HepG2 (cell line): ENCODE measurements around the gene SQOR. TPM values are rescaled to one million over a fixed set of nuclear protein-coding genes. Genes with fewer than 3 reads are reported as not detected.

Experiments
- ATAC-seq: fragments of 200-7000 bp; cut with Tn5 transposase; 3 replicates; pipeline ENCODE4 v1.9.1; 2020; ENCODE audit warnings: mild to moderate bottlenecking, moderate library complexity
- BruUV-seq: library from RNA; stranded (reverse); fragments of 400-500 nt; replicated peaks from 2 replicates; lab custom pipeline; 2021; lab: Mats Ljungman, UMichigan
- CTCF ChIA-PET: fragments of 300-600 bp; formaldehyde crosslinking; extraction: SDS; loops from one replicate; lab custom pipeline; 2021; ENCODE audit warnings: low total read pairs, inconsistent platforms, low intra/inter-chr PET ratio; lab: Yijun Ruan, JAX
- POLR2A ChIA-PET: fragments of 350-600 bp; sonication (Branson Sonifier 250); formaldehyde crosslinking; loops from one replicate; lab custom pipeline; 2020; ENCODE audit warnings: antibody characterized with exemption, inconsistent platforms; lab: Yijun Ruan, JAX
- DNase-seq: peaks from one replicate; pipeline ENCODE4 v3.0.0-alpha.2; 2015; ENCODE audit warnings: low spot score
- FAIRE-seq: peaks from 3 replicates; lab custom pipeline; 2011; peaks lifted over from hg19 to GRCh38; lab: Jason Lieb, UNC
- H2AFZ ChIP-seq: one replicate; pipeline ENCODE4 v1.6.1; 2011; ENCODE audit warnings: low read length, inconsistent platforms
- H3K27ac ChIP-seq: fragments of 300-600 bp; 3 replicates; pipeline ENCODE4 v1.8.0; 2011; ENCODE audit warnings: mixed run types, mild to moderate bottlenecking, mixed read lengths, low read length, inconsistent platforms; ENCODE audit not compliant: insufficient read depth; ENCODE audit errors: extremely low read length
- H3K27me3 ChIP-seq, 2 experiments: fragments of 200-600 bp in 1 of 2; 2 replicates in 1 of 2; 3 replicates in 1 of 2; pipeline versions ENCODE4 v1.6.0 to v1.8.0; 2011; ENCODE audit warnings: low read length in 2 of 2, mild to moderate bottlenecking in 2 of 2, moderate library complexity in 2 of 2, inconsistent platforms in 1 of 2; ENCODE audit not compliant: insufficient read depth in 2 of 2, control insufficient read depth in 1 of 2
- H3K36me3 ChIP-seq, 2 experiments: fragments of 200-600 bp in 1 of 2; replicated peaks in 1 of 2; 2 replicates in 1 of 2; 3 replicates in 1 of 2; pipeline versions ENCODE4 v1.5.1 to v1.8.0; 2011; ENCODE audit warnings: low read length in 2 of 2, inconsistent platforms in 1 of 2; ENCODE audit not compliant: insufficient read depth in 2 of 2, control insufficient read depth in 1 of 2
- H3K4me1 ChIP-seq: 2 replicates; pipeline ENCODE4 v1.5.1; 2012; ENCODE audit warnings: low read length, inconsistent platforms; ENCODE audit not compliant: insufficient read depth
- H3K4me2 ChIP-seq: 2 replicates; pipeline ENCODE4 v1.6.0; 2011; ENCODE audit warnings: low read depth, low read length, inconsistent platforms
- H3K4me3 ChIP-seq, 3 experiments: fragments of 200-600 bp in 1 of 3; sonication (generic), shearing (Covaris generic) in 1 of 3; replicated peaks in 1 of 3; 2 replicates each; pipeline ENCODE4 v1.5.1; 2011 to 2016; ENCODE audit warnings: low read length in 3 of 3, inconsistent platforms in 2 of 3, low read depth in 2 of 3, mild to moderate bottlenecking in 2 of 3, control low read depth in 1 of 3, mixed read lengths in 1 of 3; ENCODE audit not compliant: insufficient read depth in 1 of 3
- H3K79me2 ChIP-seq: one replicate; pipeline ENCODE4 v1.6.1; 2011; ENCODE audit warnings: low read length, inconsistent platforms; ENCODE audit not compliant: insufficient read depth
- H3K9ac ChIP-seq: 2 replicates; pipeline ENCODE4 v1.6.0; 2011; ENCODE audit warnings: mild to moderate bottlenecking, low read depth, low read length, inconsistent platforms; ENCODE audit not compliant: insufficient read depth
- H3K9me3 ChIP-seq: 2 replicates; pipeline ENCODE4 v1.5.1; 2012; ENCODE audit warnings: mild to moderate bottlenecking, low read length
- H4K20me1 ChIP-seq: 2 replicates; pipeline ENCODE4 v1.6.0; 2011; ENCODE audit warnings: inconsistent platforms, mild to moderate bottlenecking, low read length, moderate library complexity; ENCODE audit not compliant: insufficient read depth
- GABPB1 ChIP-seq: IDR thresholded peaks from 2 replicates; pipeline ENCODE4 v1.6.1; 2016; ENCODE audit warnings: mild to moderate bottlenecking, missing genetic modification reagents, moderate library complexity, missing compliant biosample characterization
- HIVEP1 ChIP-seq: sonication (generic); formaldehyde crosslinking; IDR thresholded peaks from 2 replicates; pipeline ENCODE4 v1.4.0; 2020; ENCODE audit warnings: mild to moderate bottlenecking, missing genetic modification reagents
- KMT2B ChIP-seq: IDR thresholded peaks from 2 replicates; pipeline ENCODE4 v1.6.1; 2016; ENCODE audit warnings: missing genetic modification reagents, missing compliant biosample characterization
- NONO ChIP-seq, 2 experiments: fragments of 450-650 bp in 1 of 2; sonication (generic) in 1 of 2; formaldehyde crosslinking in 1 of 2; IDR thresholded peaks in 1 of 2; conservative IDR thresholded peaks in 1 of 2; 2 replicates each; pipeline versions ENCODE4 v1.6.1 to v1.8.0; 2017 to 2022; ENCODE audit warnings: mild to moderate bottlenecking in 1 of 2, missing genetic modification reagents in 1 of 2, moderate library complexity in 1 of 2
- RFX3 ChIP-seq: IDR thresholded peaks from 2 replicates; pipeline ENCODE4 v1.6.1; 2016; ENCODE audit warnings: missing biosample characterization, missing genetic modification reagents
- SAFB2 ChIP-seq: sonication (generic); formaldehyde crosslinking; IDR thresholded peaks from 2 replicates; pipeline ENCODE4 v1.5.1; 2020; ENCODE audit warnings: missing genetic modification reagents, low read depth, mild to moderate bottlenecking, borderline replicate concordance
- ZNF10 ChIP-seq: sonication (generic); formaldehyde crosslinking; IDR thresholded peaks from 2 replicates; pipeline ENCODE4 v1.4.0; 2020; ENCODE audit warnings: mild to moderate bottlenecking, low read depth, missing genetic modification reagents, borderline replicate concordance
- ZNF224 ChIP-seq: sonication (generic); formaldehyde crosslinking; IDR thresholded peaks from 2 replicates; pipeline ENCODE4 v1.5.0; 2020; ENCODE audit warnings: mild to moderate bottlenecking, missing genetic modification reagents
- ZNF460 ChIP-seq: sonication (generic); formaldehyde crosslinking; IDR thresholded peaks from 2 replicates; pipeline ENCODE4 v1.5.1; 2020; ENCODE audit warnings: missing genetic modification reagents, mild to moderate bottlenecking, borderline replicate concordance
- ZNF546 ChIP-seq: sonication (generic); formaldehyde crosslinking; conservative IDR thresholded peaks from 2 replicates; pipeline ENCODE4 v1.8.1; 2023; ENCODE audit warnings: mild to moderate bottlenecking, missing genetic modification reagents
- ZNF839 ChIP-seq: sonication (generic); formaldehyde crosslinking; IDR thresholded peaks from 2 replicates; pipeline ENCODE4 v1.4.0; 2020; ENCODE audit warnings: missing genetic modification reagents, mild to moderate bottlenecking, borderline replicate concordance
- WGBS: methylation state at CpG from one replicate; pipeline ENCODE4 v1.1.6; 2017; ENCODE audit warnings: low lambda C conversion rate; 5-methylcytosine and 5-hydroxymethylcytosine counted together
- in situ Hi-C: cut with HindIII; loops from 2 replicates; pipeline ENCODE4 v1.10.0; 2017; ENCODE audit warnings: low pct_unique_long_range_greater_than_20kb; ENCODE audit not compliant: extremely low pct_ligation_motif_present
- intact Hi-C: fragments of 100-400 bp; cut with micrococcal nuclease; formaldehyde crosslinking; loops from one replicate; pipeline ENCODE4 v1.10.0; 2022; ENCODE audit not compliant: unreplicated experiment
- polyA plus RNA-seq, 8 experiments: library from polyadenylated mRNA; depleted of rRNA in 3 of 8; stranded (reverse) in 7 of 8; unstranded in 1 of 8; fragments of >200 nt; fragmentation: Illumina TruSeq in 4 of 8; extraction: Trizol in 4 of 8; gene quantifications; 2 replicates each; pipeline versions ENCODE4 v1.2.1 to v1.2.3, GENCODE V29; 2011 to 2016; ENCODE audit warnings: low read depth in 4 of 8, missing spikeins in 1 of 8, mixed read lengths in 1 of 8; ENCODE audit not compliant: insufficient read depth in 1 of 8
- total RNA-seq, 5 experiments: library from RNA; depleted of rRNA; stranded (reverse); fragments of >200 nt; fragmentation: Illumina TruSeq; extraction: Trizol; gene quantifications; 2 replicates each; pipeline ENCODE4 v1.2.3, GENCODE V29; 2016; ENCODE audit warnings: low read depth in 1 of 5
- TF ChIP-seq, protein P1 (sequence below): sonication (generic); formaldehyde crosslinking; IDR thresholded peaks from 2 replicates; pipeline ENCODE4 v1.5.0; 2020; ENCODE audit warnings: missing genetic modification reagents, mild to moderate bottlenecking, borderline replicate concordance
- TF ChIP-seq, protein P2 (sequence below): sonication (generic); formaldehyde crosslinking; IDR thresholded peaks from 2 replicates; pipeline ENCODE4 v1.4.0; 2020; ENCODE audit warnings: mild to moderate bottlenecking, missing genetic modification reagents
- TF ChIP-seq, protein P3 (sequence below): IDR thresholded peaks from 2 replicates; pipeline ENCODE4 v1.6.1; 2016; ENCODE audit warnings: low read depth, control low read depth

SQOR gene
- total and polyA plus RNA-seq, 2 of the 13 experiments (the other 11 are each of a cell fraction or from before 2014, with no cell fraction given), result 19.3 to 19.4 TPM

DNA sequence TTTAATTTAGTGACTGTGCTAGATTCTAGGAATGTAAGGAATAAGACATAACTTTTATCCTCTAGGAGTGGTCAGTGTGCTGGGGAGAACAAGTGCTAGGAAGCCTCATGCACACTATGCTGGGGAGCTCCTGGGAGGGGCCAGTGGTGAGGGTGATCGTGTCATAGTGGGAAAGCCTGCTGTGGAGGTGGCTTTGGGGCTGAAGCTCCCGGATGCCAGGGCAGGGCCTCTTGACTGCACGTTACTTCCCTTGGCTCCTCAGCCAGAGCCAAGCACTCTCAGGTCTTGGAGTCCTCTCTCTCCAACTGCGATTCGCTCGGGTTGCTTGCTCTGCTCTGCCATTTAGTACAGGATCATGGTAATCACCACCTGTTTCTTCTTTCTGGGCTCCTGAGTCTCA, 33.6 kb downstream of the SQOR start:
- H3K36me3 ChIP-seq, result no peaks in the 10 kb centered on the region
- DNase-seq (no peak), FAIRE-seq (no peak), ATAC-seq (no peak)
- no peaks in the 10 kb centered on the region for H4K20me1 ChIP-seq
- H3K4me3 ChIP-seq, result no peak overlapping the region
- no peaks in the 10 kb centered on the region for H3K4me1 ChIP-seq
- H3K27ac ChIP-seq, result no peak overlapping the region
- H3K27me3 ChIP-seq, result no peaks in the 10 kb centered on the region; a peak in 1 of 5 replicates
- no TSS peak for BruUV-seq
- ChIA-PET POLR2A (no interaction called here), CTCF (no interaction called here)
- intact Hi-C loops, result no loop called here
- 96% methylated on average over 4 of the region's 6 CpGs for WGBS
- H3K4me2 ChIP-seq, result no peak overlapping the region
- no peak overlapping the region for H3K9ac ChIP-seq
- H3K79me2 ChIP-seq, result no peaks in the 10 kb centered on the region
- H3K9me3 ChIP-seq, result no peaks in the 10 kb centered on the region
- no peak overlapping the region for H2AFZ ChIP-seq
- in situ Hi-C loops, result no loop called here
- TF ChIP-seq ZNF460 (CRISPR knock-in tag), result no peak
- no peak for TF ChIP-seq GABPB1 (CRISPR knock-in tag)
- TF ChIP-seq SAFB2, result no peak
- no peak for TF ChIP-seq ZNF10 (CRISPR knock-in tag)
- TF ChIP-seq, protein P1, sequence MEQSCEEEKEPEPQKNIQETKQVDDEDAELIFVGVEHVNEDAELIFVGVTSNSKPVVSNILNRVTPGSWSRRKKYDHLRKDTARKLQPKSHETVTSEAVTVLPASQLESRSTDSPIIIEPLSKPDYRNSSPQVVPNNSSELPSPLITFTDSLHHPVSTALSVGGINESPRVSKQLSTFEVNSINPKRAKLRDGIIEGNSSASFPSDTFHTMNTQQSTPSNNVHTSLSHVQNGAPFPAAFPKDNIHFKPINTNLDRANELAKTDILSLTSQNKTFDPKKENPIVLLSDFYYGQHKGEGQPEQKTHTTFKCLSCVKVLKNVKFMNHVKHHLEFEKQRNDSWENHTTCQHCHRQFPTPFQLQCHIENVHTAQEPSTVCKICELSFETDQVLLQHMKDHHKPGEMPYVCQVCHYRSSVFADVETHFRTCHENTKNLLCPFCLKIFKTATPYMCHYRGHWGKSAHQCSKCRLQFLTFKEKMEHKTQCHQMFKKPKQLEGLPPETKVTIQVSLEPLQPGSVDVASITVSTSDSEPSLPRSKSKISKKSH, result no peak
- no peak for TF ChIP-seq RFX3
- TF ChIP-seq ZNF839, result no peak
- TF ChIP-seq NONO (IDR thresholded peaks at IDR 0.05), result no peak
- no peak for TF ChIP-seq NONO (CRISPR knock-in tag; conservative IDR thresholded peaks at IDR 0.05)
- TF ChIP-seq, protein P2, sequence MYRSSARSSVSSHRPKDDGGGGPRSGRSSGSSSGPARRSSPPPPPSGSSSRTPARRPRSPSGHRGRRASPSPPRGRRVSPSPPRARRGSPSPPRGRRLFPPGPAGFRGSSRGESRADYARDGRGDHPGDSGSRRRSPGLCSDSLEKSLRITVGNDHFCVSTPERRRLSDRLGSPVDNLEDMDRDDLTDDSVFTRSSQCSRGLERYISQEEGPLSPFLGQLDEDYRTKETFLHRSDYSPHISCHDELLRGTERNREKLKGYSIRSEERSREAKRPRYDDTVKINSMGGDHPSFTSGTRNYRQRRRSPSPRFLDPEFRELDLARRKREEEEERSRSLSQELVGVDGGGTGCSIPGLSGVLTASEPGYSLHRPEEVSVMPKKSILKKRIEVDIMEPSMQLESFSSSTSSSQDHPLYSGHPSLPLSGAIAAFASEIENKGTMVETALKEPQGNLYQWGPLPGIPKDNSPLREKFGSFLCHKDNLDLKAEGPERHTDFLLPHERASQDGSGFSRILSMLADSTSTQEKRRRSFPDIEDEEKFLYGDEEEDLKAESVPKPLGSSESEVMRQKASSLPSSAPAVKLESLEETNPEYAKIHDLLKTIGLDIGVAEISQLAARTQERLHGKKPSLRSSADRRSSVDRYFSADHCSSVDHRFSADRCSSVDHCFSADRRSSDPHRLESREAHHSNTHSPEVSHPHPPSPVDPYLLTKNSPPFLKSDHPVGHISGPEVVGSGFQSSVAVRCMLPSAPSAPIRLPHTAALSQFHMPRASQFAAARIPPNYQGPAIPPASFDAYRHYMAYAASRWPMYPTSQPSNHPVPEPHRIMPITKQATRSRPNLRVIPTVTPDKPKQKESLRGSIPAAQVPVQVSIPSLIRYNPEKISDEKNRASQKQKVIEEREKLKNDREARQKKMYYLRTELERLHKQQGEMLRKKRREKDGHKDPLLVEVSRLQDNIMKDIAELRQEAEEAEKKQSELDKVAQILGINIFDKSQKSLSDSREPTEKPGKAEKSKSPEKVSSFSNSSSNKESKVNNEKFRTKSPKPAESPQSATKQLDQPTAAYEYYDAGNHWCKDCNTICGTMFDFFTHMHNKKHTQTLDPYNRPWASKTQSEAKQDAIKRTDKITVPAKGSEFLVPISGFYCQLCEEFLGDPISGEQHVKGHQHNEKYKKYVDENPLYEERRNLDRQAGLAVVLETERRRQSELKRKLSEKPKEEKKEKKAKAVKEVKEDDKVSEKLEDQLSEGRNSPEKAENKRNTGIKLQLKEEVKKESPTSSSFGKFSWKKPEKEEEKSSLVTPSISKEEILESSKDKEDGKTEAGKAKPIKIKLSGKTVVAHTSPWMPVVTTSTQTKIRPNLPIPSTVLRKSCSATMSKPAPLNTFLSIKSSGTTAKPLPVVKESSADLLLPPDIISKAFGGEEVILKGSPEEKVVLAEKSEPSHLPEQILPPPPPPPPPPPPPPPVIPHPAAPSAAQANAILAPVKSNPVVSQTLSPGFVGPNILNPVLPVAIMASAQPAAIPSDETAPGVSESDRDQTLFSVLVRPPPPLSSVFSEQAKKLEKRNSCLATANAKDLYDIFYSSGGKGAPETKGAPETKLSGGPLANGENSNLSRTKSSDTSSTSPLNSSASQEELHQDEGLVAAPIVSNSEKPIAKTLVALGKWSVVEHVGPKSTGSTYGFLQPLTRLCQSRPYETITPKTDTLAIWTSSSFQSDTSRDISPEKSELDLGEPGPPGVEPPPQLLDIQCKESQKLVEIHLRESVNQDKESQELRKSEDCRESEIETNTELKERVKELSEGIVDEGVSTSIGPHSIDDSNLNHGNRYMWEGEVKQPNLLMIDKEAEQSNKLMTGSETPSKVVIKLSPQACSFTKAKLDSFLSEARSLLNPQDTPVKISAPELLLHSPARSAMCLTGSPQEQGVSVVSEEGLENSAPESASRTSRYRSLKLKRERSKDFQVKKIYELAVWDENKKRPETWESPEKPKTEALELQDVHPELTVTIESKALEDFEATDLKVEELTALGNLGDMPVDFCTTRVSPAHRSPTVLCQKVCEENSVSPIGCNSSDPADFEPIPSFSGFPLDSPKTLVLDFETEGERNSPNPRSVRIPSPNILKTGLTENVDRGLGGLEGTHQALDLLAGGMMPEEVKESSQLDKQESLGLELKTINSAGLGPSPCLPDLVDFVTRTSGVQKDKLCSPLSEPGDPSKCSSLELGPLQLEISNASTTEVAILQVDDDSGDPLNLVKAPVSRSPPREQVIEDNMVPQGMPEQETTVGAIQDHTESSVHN (CRISPR knock-in tag), result no peak
- TF ChIP-seq KMT2B (CRISPR knock-in tag), result no peak
- TF ChIP-seq HIVEP1 (CRISPR knock-in tag), result no peak
- TF ChIP-seq ZNF546 (CRISPR knock-in tag), result no peak
- no peak for TF ChIP-seq ZNF224
- TF ChIP-seq, protein P3, sequence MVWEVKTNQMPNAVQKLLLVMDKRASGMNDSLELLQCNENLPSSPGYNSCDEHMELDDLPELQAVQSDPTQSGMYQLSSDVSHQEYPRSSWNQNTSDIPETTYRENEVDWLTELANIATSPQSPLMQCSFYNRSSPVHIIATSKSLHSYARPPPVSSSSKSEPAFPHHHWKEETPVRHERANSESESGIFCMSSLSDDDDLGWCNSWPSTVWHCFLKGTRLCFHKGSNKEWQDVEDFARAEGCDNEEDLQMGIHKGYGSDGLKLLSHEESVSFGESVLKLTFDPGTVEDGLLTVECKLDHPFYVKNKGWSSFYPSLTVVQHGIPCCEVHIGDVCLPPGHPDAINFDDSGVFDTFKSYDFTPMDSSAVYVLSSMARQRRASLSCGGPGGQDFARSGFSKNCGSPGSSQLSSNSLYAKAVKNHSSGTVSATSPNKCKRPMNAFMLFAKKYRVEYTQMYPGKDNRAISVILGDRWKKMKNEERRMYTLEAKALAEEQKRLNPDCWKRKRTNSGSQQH (CRISPR knock-in tag), result no peak
